Mucosa of gallbladder (tissue), 1 donor: ENCODE data around the gene DCAF5. TPM values are rescaled to one million over a fixed set of nuclear protein-coding genes. Genes with fewer than 3 reads are reported as not detected.
"Not testable (repeated sequence)": the region's sequence is repeated elsewhere in the genome, so short reads cannot be mapped to it uniquely, and the experiment has no call there.

Experiments used
- DNase-seq: peaks from one replicate; pipeline ENCODE4 v3.0.0-alpha.2; 2020; ENCODE audit warnings: low spot score
- total RNA-seq: library from RNA; stranded (reverse); gene quantifications from one replicate; pipeline ENCODE4 v1.2.1, GENCODE V29; 2021
- donor health status: DM: no; HTN: no; CAD: no.

Gene DCAF5
- total RNA-seq, 1 donor from 2014 or later: 56.4 TPM

- no peak for DNase-seq
Measured at GRCh38 chr14:69042787-69043444, 110.0 kb downstream of the DCAF5 start.

DNA sequence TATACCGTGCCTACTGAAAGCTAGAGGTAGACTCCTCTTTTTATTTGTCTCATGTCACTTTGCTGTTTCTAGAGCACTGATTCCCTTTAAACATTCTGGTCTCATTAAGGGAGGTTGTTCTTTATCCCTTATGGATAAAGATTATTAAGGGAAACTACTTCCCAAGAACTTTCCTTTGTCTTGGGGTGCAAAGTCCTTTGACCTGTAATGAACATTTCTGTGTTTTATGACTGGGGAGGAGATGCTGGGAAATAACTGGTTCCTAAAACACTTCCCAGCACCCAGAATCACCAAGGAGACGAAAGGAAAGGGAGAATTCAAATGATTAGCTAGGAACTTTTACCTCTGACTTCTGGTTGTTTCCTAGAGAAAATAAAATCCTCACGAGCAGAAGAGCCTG is 110.6 kb downstream of the DCAF5 start:
- DNase-seq: no peak

DNA sequence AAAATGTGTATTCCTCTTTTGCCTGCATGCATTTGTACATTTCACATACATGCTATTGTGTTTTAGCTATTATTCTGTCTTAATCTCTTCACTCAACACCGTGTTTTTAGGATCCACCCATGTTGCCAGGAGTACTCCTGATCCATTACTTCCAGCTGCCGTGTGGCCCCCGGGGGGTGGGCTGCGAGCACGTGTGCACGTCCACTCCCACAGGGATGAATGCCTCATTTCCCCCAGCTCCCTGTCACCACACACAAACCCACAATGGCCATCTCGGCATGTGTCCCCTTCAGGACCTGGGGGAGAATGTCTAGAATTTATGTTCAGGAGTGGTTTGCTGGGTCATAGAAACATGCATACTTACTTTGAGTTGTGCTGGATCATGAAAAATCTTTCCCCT is 111.1 kb downstream of the DCAF5 start:
- DNase-seq: no peak

- no peak for DNase-seq
Measured at GRCh38 chr14:69040353-69040752, 112.6 kb downstream of the DCAF5 start.

- DNase-seq: no peak
Measured at GRCh38 chr14:69039288-69039628, 113.7 kb downstream of the DCAF5 start.

DNA sequence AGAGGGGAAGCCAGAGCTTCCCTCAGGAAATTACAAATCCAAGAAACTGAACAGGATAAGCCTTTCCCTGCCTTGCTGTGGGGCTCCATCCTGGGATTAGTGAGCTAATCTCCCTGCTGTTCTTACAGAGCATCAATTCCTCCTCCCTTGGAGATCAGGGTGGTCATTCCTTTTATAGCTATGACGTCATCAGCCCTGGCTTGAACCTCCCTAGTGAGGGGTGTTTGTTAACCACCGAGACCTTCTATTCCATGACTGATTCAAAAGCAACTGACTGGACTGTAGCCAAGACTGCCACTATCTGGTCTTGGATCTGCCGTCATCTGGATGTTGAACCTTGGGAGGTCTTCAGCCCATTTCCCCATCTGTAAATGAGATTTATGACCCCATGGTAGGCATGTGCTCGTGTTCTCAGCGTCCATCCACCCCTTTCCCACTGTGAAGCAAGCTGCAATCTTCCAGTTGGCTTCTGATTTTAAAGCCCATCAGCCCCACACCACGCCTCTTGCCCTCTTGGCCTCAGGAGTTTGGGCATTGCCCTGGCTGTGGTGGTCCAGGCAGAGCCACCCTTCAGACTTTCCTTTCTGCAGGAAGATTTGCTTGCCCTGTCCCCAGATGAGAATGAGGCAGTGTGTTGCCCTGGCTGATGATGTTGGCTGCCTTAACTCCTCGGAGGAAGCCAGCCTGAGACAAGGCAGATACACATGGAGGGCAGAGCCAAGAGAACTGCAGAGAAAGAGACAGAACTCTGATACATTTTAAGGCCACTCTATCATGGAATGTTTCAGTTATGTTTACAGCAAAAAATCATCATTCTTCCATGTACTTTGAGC is 114.2 kb downstream of the DCAF5 start:
- no peak for DNase-seq

GRCh38 chr14:69037790-69038454 is 115.0 kb downstream of the DCAF5 start:
- DNase-seq: no peak

DNA sequence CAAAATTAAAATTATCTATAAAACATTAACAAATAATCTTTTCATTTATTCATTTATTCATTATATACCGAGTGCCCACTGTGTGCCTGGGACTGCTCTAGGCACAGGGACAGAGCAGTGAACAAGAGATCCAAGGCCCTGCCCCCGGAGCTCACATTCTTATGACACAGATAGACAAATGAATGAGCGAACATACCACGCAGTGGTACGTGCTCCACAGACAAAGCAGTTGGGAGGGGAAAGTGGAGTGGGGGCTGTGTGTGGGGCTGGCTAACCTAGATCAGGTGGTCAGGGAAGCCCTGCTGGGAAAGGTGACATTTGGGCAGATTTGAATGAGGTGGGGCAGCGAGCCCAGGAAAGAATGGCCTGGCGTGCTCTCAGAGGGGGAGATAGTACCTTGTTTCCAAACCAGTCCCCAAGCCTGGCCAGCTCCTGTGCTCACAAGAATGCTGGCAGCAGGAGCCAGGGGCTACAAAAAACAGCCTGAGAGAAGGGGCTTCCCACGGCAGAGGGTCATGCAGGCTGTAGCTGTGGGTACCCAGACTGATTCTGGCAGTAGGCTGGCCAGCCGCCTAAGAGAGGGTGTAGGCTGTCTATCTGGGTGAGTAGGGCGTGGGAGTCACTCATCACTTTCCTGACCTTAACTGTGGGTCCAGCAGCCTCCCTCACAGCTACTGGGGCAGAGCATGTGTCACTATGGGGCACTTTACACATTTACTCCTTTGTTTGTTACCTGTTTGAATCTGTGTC is 116.0 kb downstream of the DCAF5 start:
- no peak for DNase-seq

DNA sequence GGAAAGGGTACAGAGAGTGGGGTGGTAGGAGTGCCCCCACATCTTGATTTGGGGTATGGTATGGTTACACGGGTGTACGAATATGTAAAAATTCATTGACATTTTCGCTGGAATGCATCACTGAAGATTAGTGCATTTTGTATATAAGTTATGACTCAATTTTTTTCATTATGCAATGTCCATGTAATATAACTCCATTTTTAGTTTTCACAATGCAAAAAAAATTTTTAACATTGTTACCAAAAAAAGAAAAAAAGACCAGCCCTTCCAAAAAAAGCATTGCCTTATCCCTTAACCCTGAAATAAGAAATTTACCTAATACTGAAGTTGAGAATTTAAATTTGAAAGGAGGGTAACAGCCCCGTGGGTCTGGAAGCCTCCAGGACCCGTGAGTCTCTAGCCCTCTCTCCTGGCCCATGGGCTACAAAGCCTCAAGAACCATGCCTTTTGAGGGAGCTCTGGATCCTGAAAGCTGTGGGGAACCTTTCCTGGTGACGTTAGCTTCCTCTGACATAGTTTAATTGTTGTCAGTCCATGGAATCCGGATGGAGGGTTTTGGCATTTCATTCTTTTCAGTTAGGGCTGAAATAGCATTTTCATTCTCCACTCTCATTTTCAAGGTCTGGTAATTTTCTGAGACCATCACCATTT is 118.2 kb downstream of the DCAF5 start:
- DNase-seq: no peak

DNA sequence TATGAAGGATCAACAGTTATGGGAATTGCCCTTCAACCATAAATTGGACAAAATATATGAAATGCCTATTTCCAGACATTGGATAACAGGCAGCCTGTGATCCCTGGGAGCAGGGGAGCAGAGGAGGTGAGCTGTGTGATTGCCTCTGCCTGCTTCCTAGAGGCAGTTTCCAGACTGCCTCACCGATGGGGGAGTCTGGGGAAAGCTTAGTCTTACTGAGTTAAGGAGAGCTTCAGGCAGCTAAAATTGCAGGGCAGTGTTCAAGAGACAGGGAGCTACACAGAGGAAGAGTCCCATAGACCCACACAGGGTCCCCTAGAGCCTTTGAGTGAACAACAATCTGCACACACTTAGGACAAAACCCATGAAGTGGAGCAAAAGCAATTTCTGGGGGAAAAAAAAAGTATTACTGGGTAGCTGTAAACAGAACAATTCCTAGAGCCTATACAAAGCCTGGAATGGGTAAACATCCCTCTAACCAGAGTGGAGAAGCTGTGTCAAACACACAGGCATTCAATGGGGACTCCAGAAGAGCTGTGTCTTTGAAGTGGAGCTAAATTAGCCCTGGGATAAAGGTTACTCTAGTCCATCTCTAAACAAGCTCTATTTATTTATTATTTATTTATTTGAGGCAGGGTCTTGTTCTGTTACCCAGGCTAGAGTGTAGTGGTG is 125.5 kb downstream of the DCAF5 start:
- DNase-seq: no peak

DNA sequence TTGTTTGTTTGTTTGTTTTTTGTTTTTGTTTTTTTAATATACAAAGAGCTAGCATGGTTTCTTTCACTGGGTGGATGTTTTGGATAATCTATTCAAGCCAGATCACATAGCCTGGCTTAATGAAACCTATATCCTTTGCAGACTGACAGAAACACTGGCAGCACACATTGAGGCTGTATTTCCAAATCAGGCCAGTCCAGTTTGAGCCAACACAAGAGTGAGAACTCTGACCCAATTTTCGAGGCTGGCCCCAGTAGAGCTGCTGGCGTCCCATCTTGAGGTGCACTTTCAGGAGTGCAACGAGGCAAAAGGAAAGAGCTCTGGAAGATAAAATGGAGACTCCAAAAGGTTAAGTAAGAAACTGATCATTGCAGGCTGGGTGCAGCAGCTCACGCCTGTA is 129.9 kb downstream of the DCAF5 start:
- no peak for DNase-seq

DNA sequence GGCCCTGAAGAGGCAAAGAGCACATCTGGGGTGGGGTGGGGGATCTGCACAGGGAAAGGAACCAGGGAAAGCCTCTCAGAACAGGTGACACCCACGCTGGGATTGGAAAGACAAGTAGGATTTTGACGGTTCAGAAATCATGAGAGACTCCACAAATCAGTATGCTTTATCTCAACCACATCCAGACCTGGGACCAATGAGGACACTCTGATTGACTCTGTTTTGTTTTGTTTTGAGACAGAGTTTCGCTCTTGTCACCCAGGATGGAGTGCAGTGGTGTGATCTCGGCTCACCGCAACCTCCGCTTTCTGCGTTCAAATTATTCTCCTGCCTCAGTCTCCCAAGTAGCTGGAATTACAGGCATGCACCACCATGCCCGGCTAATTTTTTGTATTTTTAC is 130.8 kb downstream of the DCAF5 start:
- DNase-seq: not testable (repeated sequence)

- no peak for DNase-seq
Measured at GRCh38 chr14:69017706-69018105, 135.2 kb downstream of the DCAF5 start.

DNA sequence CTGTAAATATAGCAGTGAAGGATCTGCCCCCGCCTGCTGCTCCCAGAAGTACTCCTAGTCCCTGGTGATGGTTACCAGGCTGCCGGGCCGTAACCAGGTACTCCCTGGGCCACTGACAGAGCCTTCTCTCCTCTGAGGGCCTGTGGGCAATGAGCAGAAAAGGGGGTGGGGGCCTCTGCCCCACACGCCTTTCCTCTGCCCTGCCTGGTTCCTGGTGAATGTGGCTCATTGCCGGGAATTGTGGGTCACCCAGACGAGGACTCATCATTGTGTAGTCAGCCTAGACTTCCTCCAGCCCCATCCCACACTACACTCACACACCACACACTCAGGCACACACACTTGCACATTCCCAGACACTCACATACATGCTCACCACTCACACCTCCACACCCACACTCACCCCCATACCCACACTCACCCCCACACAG is 138.1 kb downstream of the DCAF5 start:
- no peak for DNase-seq

DNA sequence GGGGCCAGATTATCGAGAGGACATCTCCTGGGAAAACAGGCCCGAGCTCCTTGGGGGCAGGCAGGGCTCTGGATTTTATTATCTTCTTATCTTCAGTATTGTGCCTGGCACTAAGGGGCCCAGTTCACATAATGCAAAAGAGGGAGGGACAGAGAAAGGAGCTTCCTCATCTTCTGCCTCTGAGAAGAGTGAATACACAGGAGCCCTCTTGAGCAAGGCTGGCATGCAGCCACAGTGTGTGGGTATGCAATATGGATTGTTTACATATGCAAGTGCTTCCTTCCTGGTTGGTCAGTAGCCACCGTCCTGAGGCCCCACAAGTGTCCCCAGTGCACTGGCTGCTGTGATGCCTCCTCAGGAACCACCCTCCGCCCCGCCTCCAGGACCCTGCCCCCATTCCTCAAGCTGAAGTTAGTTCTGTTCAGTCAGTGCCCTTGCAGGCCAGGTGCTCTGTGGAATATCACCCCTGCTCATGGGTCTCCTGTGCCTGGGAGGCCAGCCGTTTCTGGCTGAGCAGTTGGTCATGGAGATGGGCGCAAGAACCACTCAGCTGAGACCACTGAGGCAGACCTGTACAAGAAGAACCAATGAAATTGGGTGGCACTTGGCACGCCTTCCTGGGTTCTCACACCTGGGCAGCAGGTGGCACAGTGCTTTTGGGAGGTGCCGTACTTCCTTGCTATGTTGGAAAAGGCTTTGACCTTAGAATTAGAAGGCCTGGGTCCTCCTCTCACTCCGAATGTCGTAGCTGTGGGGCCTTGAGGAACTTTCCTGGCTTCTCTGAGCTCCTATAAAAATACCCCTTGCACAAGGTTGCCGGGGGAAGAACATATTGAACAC is 138.8 kb downstream of the DCAF5 start:
- peak; percentile 76 for DNase-seq

GRCh38 chr14:69012256-69012953 is 140.5 kb downstream of the DCAF5 start:
- DNase-seq: no peak

GRCh38 chr14:69010648-69011047 is 142.3 kb downstream of the DCAF5 start:
- DNase-seq: no peak

GRCh38 chr14:69008421-69008884 is 144.5 kb downstream of the DCAF5 start:
- DNase-seq: no peak

- no peak for DNase-seq
Measured at GRCh38 chr14:69006346-69006745, 146.6 kb downstream of the DCAF5 start.
